H9 (cell line): ENCODE results near the gene TRIM9. TPM values are rescaled to one million over a fixed set of nuclear protein-coding genes. Genes with fewer than 3 reads are reported as not detected.

Experiments
- DNase-seq: peaks from one replicate; pipeline ENCODE4 v3.0.0-alpha.2; 2017
- H2AFZ ChIP-seq: one replicate; pipeline ENCODE4 v1.6.1; 2013; ENCODE audit warnings: mild to moderate bottlenecking, low read length, control low read depth, moderate library complexity
- H2AK5ac ChIP-seq: 2 replicates; pipeline ENCODE4 v1.6.1; 2013; ENCODE audit warnings: low read length, control low read depth, mixed read lengths; ENCODE audit not compliant: insufficient read length
- H2BK120ac ChIP-seq: one replicate; pipeline ENCODE4 v1.6.1; 2013; ENCODE audit warnings: low read depth, mild to moderate bottlenecking, low read length, control low read depth, inconsistent platforms; ENCODE audit not compliant: poor library complexity, severe bottlenecking
- H2BK12ac ChIP-seq: 2 replicates; pipeline ENCODE4 v1.6.1; 2013; ENCODE audit warnings: low read length, control low read depth, mixed read lengths, low read depth; ENCODE audit not compliant: insufficient read length
- H2BK15ac ChIP-seq: 2 replicates; pipeline ENCODE4 v1.6.1; 2013; ENCODE audit warnings: low read depth, low read length, control low read depth
- H2BK20ac ChIP-seq: one replicate; pipeline ENCODE4 v1.6.1; 2013; ENCODE audit warnings: low read depth, mild to moderate bottlenecking, low read length, control low read depth, inconsistent platforms; ENCODE audit not compliant: poor library complexity, severe bottlenecking
- H2BK5ac ChIP-seq: 2 replicates; pipeline ENCODE4 v1.6.1; 2013; ENCODE audit warnings: low read length, control low read depth, mixed read lengths; ENCODE audit not compliant: insufficient read length
- H3K14ac ChIP-seq: 2 replicates; pipeline ENCODE4 v1.6.1; 2013; ENCODE audit warnings: low read length, control low read depth; ENCODE audit not compliant: insufficient read depth
- H3K18ac ChIP-seq: 2 replicates; pipeline ENCODE4 v1.6.1; 2013; ENCODE audit warnings: low read depth, mild to moderate bottlenecking, mixed read lengths, low read length, control low read depth; ENCODE audit not compliant: insufficient read length
- H3K23ac ChIP-seq: 2 replicates; pipeline ENCODE4 v1.6.1; 2013; ENCODE audit warnings: low read length, control low read depth, mixed read lengths, low read depth; ENCODE audit not compliant: insufficient read length
- H3K23me2 ChIP-seq: 2 replicates; pipeline ENCODE4 v1.6.1; 2013; ENCODE audit warnings: low read depth, mild to moderate bottlenecking, mixed read lengths, low read length, control low read depth; ENCODE audit not compliant: insufficient read length, poor library complexity, severe bottlenecking
- H3K27ac ChIP-seq: 2 replicates; pipeline ENCODE4 v1.5.1; 2013; ENCODE audit warnings: low read length, control low read depth, mixed read lengths, low read depth; ENCODE audit not compliant: insufficient read length
- H3K27me3 ChIP-seq: 2 replicates; pipeline ENCODE4 v1.6.1; 2013; ENCODE audit warnings: low read length, control low read depth, inconsistent platforms; ENCODE audit not compliant: insufficient read depth
- H3K4ac ChIP-seq: 2 replicates; pipeline ENCODE4 v1.6.1; 2013; ENCODE audit warnings: low read depth, mild to moderate bottlenecking, control low read depth, inconsistent platforms, low read length, moderate library complexity
- H3K4me1 ChIP-seq: 2 replicates; pipeline ENCODE4 v1.6.1; 2013; ENCODE audit warnings: low read length, control low read depth, inconsistent platforms; ENCODE audit not compliant: insufficient read depth
- H3K4me2 ChIP-seq: 2 replicates; pipeline ENCODE4 v1.6.1; 2013; ENCODE audit warnings: low read length, control low read depth, mixed read lengths; ENCODE audit not compliant: insufficient read length, insufficient read depth
- H3K56ac ChIP-seq: 2 replicates; pipeline ENCODE4 v1.6.1; 2013; ENCODE audit warnings: low read depth, mild to moderate bottlenecking, mixed read lengths, low read length, control low read depth; ENCODE audit not compliant: insufficient read length
- H3K79me1 ChIP-seq: 2 replicates; pipeline ENCODE4 v1.6.1; 2013; ENCODE audit warnings: low read depth, mild to moderate bottlenecking, moderate library complexity, low read length, control low read depth, inconsistent platforms; ENCODE audit not compliant: insufficient read depth, poor library complexity, severe bottlenecking
- H3K79me2 ChIP-seq: 2 replicates; pipeline ENCODE4 v1.6.1; 2013; ENCODE audit warnings: low read length, control low read depth, inconsistent platforms; ENCODE audit not compliant: insufficient read depth
- H3K9ac ChIP-seq: 2 replicates; pipeline ENCODE4 v1.6.1; 2013; ENCODE audit warnings: low read length, control low read depth, mixed read lengths; ENCODE audit not compliant: insufficient read length; ENCODE audit errors: extremely low read depth
- H3K9me3 ChIP-seq: one replicate; pipeline ENCODE4 v1.6.1; 2013; ENCODE audit warnings: low read depth, low read length, inconsistent platforms; ENCODE audit not compliant: control insufficient read depth
- H3T11ph ChIP-seq: one replicate; pipeline ENCODE4 v1.6.1; 2013; ENCODE audit warnings: mild to moderate bottlenecking, low read length, control low read depth, inconsistent platforms
- H4K20me1 ChIP-seq: one replicate; pipeline ENCODE4 v1.6.1; 2013; ENCODE audit not compliant: control insufficient read depth, insufficient read length, insufficient read depth
- H4K5ac ChIP-seq: 2 replicates; pipeline ENCODE4 v1.6.1; 2013; ENCODE audit warnings: low read depth, mild to moderate bottlenecking, mixed read lengths, low read length, control low read depth; ENCODE audit not compliant: insufficient read length
- H4K8ac ChIP-seq: replicated peaks from 2 replicates; pipeline ENCODE4 v1.6.1; 2013; ENCODE audit warnings: low read length, control low read depth, mixed read lengths, low read depth; ENCODE audit not compliant: insufficient read length
- H4K91ac ChIP-seq: 2 replicates; pipeline ENCODE4 v1.6.1; 2013; ENCODE audit warnings: low read depth, mild to moderate bottlenecking, moderate library complexity, mixed read lengths, low read length, control low read depth; ENCODE audit not compliant: insufficient read length
- H3K27ac Mint-ChIP-seq, 3 experiments: 2 replicates in 2 of 3; 3 replicates in 1 of 3; pipeline ENCODE4 v1.8.0; 2020 to 2021; ENCODE audit warnings: mixed read lengths in 3 of 3, mild to moderate bottlenecking in 1 of 3, moderate library complexity in 1 of 3
- H3K27me3 Mint-ChIP-seq: 2 replicates; pipeline ENCODE4 v1.8.0; 2021; ENCODE audit warnings: low read depth, mild to moderate bottlenecking, moderate library complexity, mixed read lengths
- H3K36me3 Mint-ChIP-seq, 3 experiments: 2 replicates in 2 of 3; 3 replicates in 1 of 3; pipeline ENCODE4 v1.8.0; 2020 to 2021; ENCODE audit warnings: low read depth in 3 of 3, mixed read lengths in 3 of 3; ENCODE audit not compliant: insufficient read depth in 1 of 3
- H3K4me1 Mint-ChIP-seq, 2 experiments: 2 replicates each; pipeline ENCODE4 v1.8.0; 2020; ENCODE audit warnings: mixed read lengths in 2 of 2
- H3K4me3 Mint-ChIP-seq, 2 experiments: 2 replicates in 1 of 2; 3 replicates in 1 of 2; pipeline ENCODE4 v1.8.0; 2020 to 2021; ENCODE audit warnings: mild to moderate bottlenecking in 2 of 2, mixed read lengths in 2 of 2, moderate library complexity in 1 of 2
- H3K9me3 Mint-ChIP-seq, 2 experiments: 2 replicates in 1 of 2; 3 replicates in 1 of 2; pipeline ENCODE4 v1.8.0; 2020; ENCODE audit warnings: mild to moderate bottlenecking in 2 of 2, mixed read lengths in 2 of 2, moderate library complexity in 1 of 2
- CTCF ChIP-seq: fragments of 200-600 bp; sonication (generic); conservative IDR thresholded peaks from 3 replicates; pipeline ENCODE4 v1.8.0; 2021; ENCODE audit warnings: antibody characterized with exemption, mild to moderate bottlenecking
- WGBS: extraction: QIAGEN DNeasy Blood & Tissue Kit; methylation state at CpG from one replicate; pipeline ENCODE4 v1.1.7; 2013; ENCODE audit warnings: missing lambda C conversion rate, low lambda C conversion rate, mixed read lengths; ENCODE audit not compliant: insufficient read length; ENCODE audit errors: extremely low coverage; 5-methylcytosine and 5-hydroxymethylcytosine counted together
- total RNA-seq: library from RNA; stranded (reverse); gene quantifications from 2 replicates; pipeline ENCODE4 v1.2.1, GENCODE V29; 2021

The TRIM9 gene
- total RNA-seq, 1 experiment from 2014 or later = 0.98 TPM

DNA sequence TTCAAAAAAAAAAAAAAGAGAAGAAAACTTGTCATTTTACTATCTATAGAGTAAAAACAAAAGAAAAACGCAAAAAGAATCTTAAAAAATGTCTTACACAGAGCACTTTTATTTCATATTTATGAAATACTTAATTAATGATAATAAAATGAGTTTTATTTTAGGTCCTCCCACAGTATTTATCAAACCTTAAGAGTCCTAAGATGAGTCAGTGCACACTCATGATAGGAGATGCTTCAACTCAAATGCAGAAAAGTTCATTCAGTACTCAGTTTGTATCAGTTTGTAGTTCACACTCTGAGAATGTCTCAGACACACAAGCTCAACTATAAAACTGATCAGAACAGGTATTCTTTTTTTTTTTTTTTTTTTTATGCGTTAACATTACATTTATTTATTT, 41.7 kb downstream of the TRIM9 start:
- no peak overlapping the region for H2AK5ac ChIP-seq
- H3K27me3 ChIP-seq = no peaks in the 10 kb centered on the region
- H3K9me3 ChIP-seq = no peaks in the 10 kb centered on the region
- no peak for DNase-seq
- Mint-ChIP-seq H3K4me3 (no peak overlapping the region), H3K9me3 (peaks cover 0 to 2% of the 10 kb centered on the region in 2 experiments; a peak in 2 of 5 replicates), H3K4me1 (no peaks in the 10 kb centered on the region), H3K27me3 (no peaks in the 10 kb centered on the region), H3K36me3 (peaks cover 0 to 2% (median 0%) of the 10 kb centered on the region in 3 experiments; a peak in 2 of 7 replicates), H3K27ac (no peak overlapping the region; a peak in 1 of 7 replicates)
- no peak overlapping the region for H2BK5ac ChIP-seq
- H3K4me1 ChIP-seq = no peaks in the 10 kb centered on the region
- H3K56ac ChIP-seq = no peak overlapping the region
- no peak overlapping the region for H3T11ph ChIP-seq
- H3K9ac ChIP-seq = no peak overlapping the region
- no peak overlapping the region for H3K4me2 ChIP-seq
- no peak overlapping the region for H4K91ac ChIP-seq
- no peak for TF ChIP-seq CTCF
- no peak overlapping the region for H3K18ac ChIP-seq
- no peak overlapping the region for H2BK20ac ChIP-seq
- no peak overlapping the region for H2AFZ ChIP-seq
- no peak overlapping the region for H3K4ac ChIP-seq
- no peak overlapping the region for H4K8ac ChIP-seq
- H3K79me2 ChIP-seq = no peaks in the 10 kb centered on the region
- H4K5ac ChIP-seq = no peak overlapping the region
- H2BK120ac ChIP-seq = no peak overlapping the region
- H2BK15ac ChIP-seq = no peak overlapping the region
- H3K79me1 ChIP-seq = no peaks in the 10 kb centered on the region
- no peak overlapping the region for H3K14ac ChIP-seq
- no peak overlapping the region for H3K27ac ChIP-seq
- no peak overlapping the region for H3K23ac ChIP-seq
- no CpG with 5 or more reads among the region's 2 CpGs for WGBS
- H3K23me2 ChIP-seq = no peaks in the 10 kb centered on the region
- H4K20me1 ChIP-seq = no peaks in the 10 kb centered on the region
- H2BK12ac ChIP-seq = no peak overlapping the region
